ENCODE measurements around the gene STEAP4. TPM values are rescaled to one million over a fixed set of nuclear protein-coding genes. Genes with fewer than 3 reads are reported as not detected.

The STEAP4 gene
- total and polyA plus RNA-seq, 2 donors (not counting 1 experiment from before 2014, with no cell fraction given): 0.94 to 0.99 TPM

- Histone ChIP-seq H3K27ac (ENCODE audit: insufficient read depth, low read length) (no peak overlapping the region), H3K27me3 (ENCODE audit: control insufficient read depth, insufficient read depth, low read length) (no peaks in the 10 kb centered on the region), H3K4me1 (ENCODE audit: control insufficient read depth, extremely low read depth, insufficient read depth, low read length) (no peaks in the 10 kb centered on the region), H3K4me2 (ENCODE audit: extremely low read depth, insufficient read depth, low read length) (no peak overlapping the region), H3K9ac (ENCODE audit: insufficient read depth, low read length) (no peak overlapping the region), H4K20me1 (ENCODE audit: control insufficient read depth, extremely low read depth, insufficient read depth, low read length) (no peaks in the 10 kb centered on the region), H3K9me3 (ENCODE audit: control insufficient read depth, insufficient read depth, low read depth, low read length) (no peaks in the 10 kb centered on the region), H3K36me3 (ENCODE audit: control insufficient read depth, insufficient read depth, low read length) (no peaks in the 10 kb centered on the region), H2AFZ (ENCODE audit: low read length) (no peak overlapping the region), H3K79me2 (ENCODE audit: control insufficient read depth, insufficient read depth, low read length) (no peaks in the 10 kb centered on the region), H3K4me3 (replicated peaks in 1 of 4; ENCODE audit: control extremely low read depth in 1 of 4, insufficient read depth in 1 of 4, low read depth in 3 of 4, low read length in 4 of 4) (no peak overlapping the region)
- no peak for TF ChIP-seq EZH2 (IDR thresholded peaks at IDR 0.05; ENCODE audit: low read length, missing control alignments)
- no peak for DNase-seq (ENCODE audit: low read depth in 2 of 2)
Observed at GRCh38 chr7:88307412-88307811, 718 bp upstream of the STEAP4 start.

- no peaks in the 10 kb centered on the region for H3K79me2 ChIP-seq (ENCODE audit: control insufficient read depth, insufficient read depth, low read length)
- H3K9ac ChIP-seq (ENCODE audit: insufficient read depth, low read length): no peak overlapping the region
- no peak overlapping the region for H2AFZ ChIP-seq (ENCODE audit: low read length)
- H4K20me1 ChIP-seq (ENCODE audit: control insufficient read depth, extremely low read depth, insufficient read depth, low read length): no peaks in the 10 kb centered on the region
- H3K4me3 ChIP-seq (replicated peaks in 1 of 4; ENCODE audit: control extremely low read depth in 1 of 4, insufficient read depth in 1 of 4, low read depth in 3 of 4, low read length in 4 of 4): no peak overlapping the region
- TF ChIP-seq EZH2 (IDR thresholded peaks at IDR 0.05; ENCODE audit: low read length, missing control alignments): no peak
- TF ChIP-seq CTCF (conservative IDR thresholded peaks at IDR 0.05 in 1 of 2, IDR thresholded peaks at IDR 0.05 in 1 of 2; ENCODE audit: low read depth in 1 of 2, low read length in 2 of 2): no peak
- H3K27ac ChIP-seq (ENCODE audit: insufficient read depth, low read length): no peak overlapping the region
- no peaks in the 10 kb centered on the region for H3K27me3 ChIP-seq (ENCODE audit: control insufficient read depth, insufficient read depth, low read length)
- H3K4me2 ChIP-seq (ENCODE audit: extremely low read depth, insufficient read depth, low read length): no peak overlapping the region
- H3K4me1 ChIP-seq (ENCODE audit: control insufficient read depth, extremely low read depth, insufficient read depth, low read length): no peaks in the 10 kb centered on the region
- no peak for DNase-seq (ENCODE audit: low read depth in 2 of 2)
- no peaks in the 10 kb centered on the region for H3K9me3 ChIP-seq (ENCODE audit: control insufficient read depth, insufficient read depth, low read depth, low read length)
- H3K36me3 ChIP-seq (ENCODE audit: control insufficient read depth, insufficient read depth, low read length): no peaks in the 10 kb centered on the region
Observed at GRCh38 chr7:88305044-88305443, 1.6 kb downstream of the STEAP4 start.

- DNase-seq (ENCODE audit: low read depth in 2 of 2): no peak
- H2AFZ ChIP-seq (ENCODE audit: low read length): no peak overlapping the region
- no peak overlapping the region for H3K4me3 ChIP-seq (replicated peaks in 1 of 4; ENCODE audit: control extremely low read depth in 1 of 4, insufficient read depth in 1 of 4, low read depth in 3 of 4, low read length in 4 of 4)
- no peaks in the 10 kb centered on the region for H3K9me3 ChIP-seq (ENCODE audit: control insufficient read depth, insufficient read depth, low read depth, low read length)
- H3K9ac ChIP-seq (ENCODE audit: insufficient read depth, low read length): no peak overlapping the region
- H4K20me1 ChIP-seq (ENCODE audit: control insufficient read depth, extremely low read depth, insufficient read depth, low read length): no peaks in the 10 kb centered on the region
- no peaks in the 10 kb centered on the region for H3K36me3 ChIP-seq (ENCODE audit: control insufficient read depth, insufficient read depth, low read length)
- H3K27me3 ChIP-seq (ENCODE audit: control insufficient read depth, insufficient read depth, low read length): no peaks in the 10 kb centered on the region
- no peak overlapping the region for H3K4me2 ChIP-seq (ENCODE audit: extremely low read depth, insufficient read depth, low read length)
- H3K79me2 ChIP-seq (ENCODE audit: control insufficient read depth, insufficient read depth, low read length): no peaks in the 10 kb centered on the region
- TF ChIP-seq EZH2 (IDR thresholded peaks at IDR 0.05; ENCODE audit: low read length, missing control alignments): no peak
- no peak for TF ChIP-seq CTCF (conservative IDR thresholded peaks at IDR 0.05 in 1 of 2, IDR thresholded peaks at IDR 0.05 in 1 of 2; ENCODE audit: low read depth in 1 of 2, low read length in 2 of 2)
- no peaks in the 10 kb centered on the region for H3K4me1 ChIP-seq (ENCODE audit: control insufficient read depth, extremely low read depth, insufficient read depth, low read length)
- H3K27ac ChIP-seq (ENCODE audit: insufficient read depth, low read length): no peak overlapping the region
Observed at GRCh38 chr7:88302486-88302885, 4.2 kb downstream of the STEAP4 start.

Data from fibroblast of lung (primary cell).